PFSK-1 (cell line): ENCODE measurements around the gene TSPAN18.

Experiments
- FOXP2 ChIP-seq: optimal IDR thresholded peaks from 2 replicates; pipeline ENCODE3; 2011; ENCODE audit warnings: borderline replicate concordance, control low read depth, inconsistent platforms; ENCODE audit not compliant: insufficient read depth; ENCODE audit errors: extremely low read length, extremely low read depth
- POLR2AphosphoS5 ChIP-seq: IDR thresholded peaks from 2 replicates; pipeline ENCODE4 v1.6.1; 2012; ENCODE audit warnings: low read depth, mild to moderate bottlenecking, control low read depth, low read length, moderate library complexity
- REST ChIP-seq, 2 experiments: IDR thresholded peaks; 2 replicates each; pipeline versions ENCODE4 v1.6.1 to v1.8.0; 2011 to 2012; ENCODE audit warnings: low read depth in 2 of 2, low read length in 2 of 2, control low read depth in 1 of 2, inconsistent platforms in 1 of 2, mild to moderate bottlenecking in 1 of 2, moderate library complexity in 1 of 2; ENCODE audit not compliant: insufficient read depth in 1 of 2
- SIN3A ChIP-seq: IDR thresholded peaks from 2 replicates; pipeline ENCODE4 v1.6.1; 2012; ENCODE audit warnings: mild to moderate bottlenecking, low read length, moderate library complexity, borderline replicate concordance; ENCODE audit not compliant: insufficient read depth
- TAF1 ChIP-seq: IDR thresholded peaks from 2 replicates; pipeline ENCODE4 v1.6.1; 2012; ENCODE audit warnings: low read length, control low read depth, borderline replicate concordance; ENCODE audit not compliant: insufficient read depth

- TF ChIP-seq REST (IDR thresholded peaks at IDR 0.05; ENCODE audit: insufficient read depth in 1 of 2, low read depth in 2 of 2, low read length in 2 of 2) (no peak), POLR2AphosphoS5 (no peak), SIN3A (no peak), TAF1 (no peak), FOXP2 (no peak)
These were observed 188.2 kb downstream of the TSPAN18 start for GRCh38 chr11:44915004-44915403.
